Kidney (tissue), 14 donors: Measurements from ENCODE around the gene BCL6. TPM values are rescaled to one million over a fixed set of nuclear protein-coding genes. Genes with fewer than 3 reads are reported as not detected.

Source experiments
- DNase-seq, 5 donors: peaks; one replicate each; pipeline ENCODE4 v3.0.0-alpha.2; 2013 to 2020
- FAIRE-seq: peaks from 2 replicates; lab custom pipeline; 2012; peaks lifted over from hg19 to GRCh38; lab: Jason Lieb, UNC
- H3K27ac ChIP-seq, 2 donors: one replicate each; pipeline ENCODE4 v1.7.0; 2013; ENCODE audit warnings: low read depth in 2 of 2, low read length in 2 of 2, inconsistent platforms in 1 of 2
- H3K27me3 ChIP-seq: one replicate; pipeline ENCODE4 v1.7.1; 2013; ENCODE audit warnings: low read length, inconsistent platforms; ENCODE audit not compliant: control insufficient read depth, insufficient read depth
- H3K36me3 ChIP-seq, 3 donors: one replicate each; pipeline versions ENCODE4 v1.7.0 to v1.7.1; 2013; ENCODE audit warnings: low read length in 3 of 3, control low read depth in 1 of 3, inconsistent platforms in 1 of 3; ENCODE audit not compliant: insufficient read depth in 3 of 3, control insufficient read depth in 2 of 3
- H3K4me1 ChIP-seq, 3 donors: one replicate each; pipeline versions ENCODE4 v1.7.0 to v1.7.1; 2013; ENCODE audit warnings: low read length in 3 of 3, inconsistent platforms in 1 of 3, low read depth in 1 of 3; ENCODE audit not compliant: control insufficient read depth in 2 of 3, insufficient read depth in 2 of 3
- H3K4me3 ChIP-seq, 3 donors: one replicate each; pipeline versions ENCODE4 v1.7.0 to v1.8.1; 2013; ENCODE audit warnings: low read length in 3 of 3, control low read depth in 1 of 3, inconsistent platforms in 1 of 3
- H3K9ac ChIP-seq, 3 donors: one replicate each; pipeline versions ENCODE4 v1.7.0 to v1.7.1; 2013; ENCODE audit warnings: low read length in 3 of 3, control low read depth in 1 of 3, inconsistent platforms in 1 of 3
- H3K9me3 ChIP-seq, 3 donors: one replicate each; pipeline versions ENCODE4 v1.7.0 to v1.7.1; 2013; ENCODE audit warnings: low read length in 3 of 3, control low read depth in 1 of 3, inconsistent platforms in 1 of 3; ENCODE audit not compliant: control insufficient read depth in 2 of 3, insufficient read depth in 1 of 3
- CTCF ChIP-seq: IDR thresholded peaks from 3 replicates; pipeline ENCODE4 v1.5.1; 2012; ENCODE audit warnings: mild to moderate bottlenecking, moderate library complexity, borderline replicate concordance; ENCODE audit not compliant: insufficient read depth; ENCODE audit errors: extremely low read depth
- intact Hi-C: fragments of 100-400 bp; cut with DNase I; formaldehyde crosslinking; loops from one replicate; pipeline ENCODE4 v1.11.1; 2022
- polyA plus RNA-seq: library from polyadenylated mRNA; stranded (reverse); fragments of 350-450 nt; fragmentation: Illumina TruSeq; extraction: RNeasy Lipid Tissue Mini Kit (QIAGEN cat#74804); gene quantifications from one replicate; pipeline ENCODE4 v1.2.3, GENCODE V29; 2014; ENCODE audit warnings: low read depth, low replicate concordance; ENCODE audit not compliant: insufficient read depth
- total RNA-seq: library from RNA; stranded (reverse); fragmentation: NEBNext Ultra II Directional; extraction: Animal tissue kit (Norgen Biotek cat#: 25700); gene quantifications from one replicate; pipeline ENCODE4 v1.2.1, GENCODE V29; 2021
- donor health status: control.
- donor health status: control.
- donor health status: control.
- donor health status: control.
- donor health status: control.
- donor health status: DM: yes; HTN: yes; CAD: no.
- donor health status: Normal renal cell carcinoma (clear cell type).

The BCL6 gene
- total and polyA plus RNA-seq, 2 donors from 2014 or later: 7.3 to 110 TPM

GRCh38 chr3:187773233-187774184 is 28.2 kb upstream of the BCL6 start:
- Histone ChIP-seq H3K36me3 (no peaks in the 10 kb centered on the region), H3K9me3 (no peaks in the 10 kb centered on the region), H3K27ac (no peak overlapping the region), H3K4me3 (no peak overlapping the region), H3K4me1 (peaks cover 0 to 4% (median 0%) of the 10 kb centered on the region in 3 donors), H3K27me3 (no peaks in the 10 kb centered on the region), H3K9ac (no peak overlapping the region)
- TF ChIP-seq CTCF: no peak
- intact Hi-C loops: no loop called here
- no peak for DNase-seq
- no peak for FAIRE-seq

DNA sequence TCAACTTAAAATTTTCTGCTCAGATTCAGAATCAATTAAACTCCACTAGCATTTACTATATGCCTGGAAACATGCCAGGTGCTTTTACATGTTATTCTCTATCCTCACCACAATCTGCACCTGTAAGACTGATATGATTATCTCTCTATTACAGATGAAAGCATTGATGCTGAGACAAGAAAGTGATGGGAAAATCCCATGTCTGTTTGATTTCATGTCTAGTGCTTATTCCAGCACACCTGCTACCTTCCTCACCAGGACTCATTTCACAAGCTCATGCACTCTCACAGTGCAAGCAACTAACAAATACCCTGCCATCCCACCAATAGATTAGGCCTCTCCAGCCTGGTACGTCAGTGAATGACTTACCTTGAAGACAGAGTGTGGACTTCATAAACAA is 25.0 kb upstream of the BCL6 start:
- intact Hi-C loops: no loop called here
- no peaks in the 10 kb centered on the region for H3K27me3 ChIP-seq
- no peaks in the 10 kb centered on the region for H3K9me3 ChIP-seq
- DNase-seq: no peak
- no peak overlapping the region for H3K27ac ChIP-seq
- H3K4me3 ChIP-seq: no peak overlapping the region
- FAIRE-seq: no peak
- H3K36me3 ChIP-seq: no peaks in the 10 kb centered on the region
- no peak overlapping the region for H3K9ac ChIP-seq
- no peak for TF ChIP-seq CTCF
- peaks cover 0 to 4% (median 0%) of the 10 kb centered on the region in 3 donors for H3K4me1 ChIP-seq

GRCh38 chr3:187769771-187770170 is 24.5 kb upstream of the BCL6 start:
- no peak for DNase-seq
- H3K4me3 ChIP-seq: no peak overlapping the region
- intact Hi-C loops: no loop called here
- H3K36me3 ChIP-seq: no peaks in the 10 kb centered on the region
- H3K27ac ChIP-seq: no peak overlapping the region
- H3K9ac ChIP-seq: no peak overlapping the region
- TF ChIP-seq CTCF: no peak
- H3K4me1 ChIP-seq: peaks cover 0 to 4% (median 0%) of the 10 kb centered on the region in 3 donors
- H3K9me3 ChIP-seq: no peaks in the 10 kb centered on the region
- no peaks in the 10 kb centered on the region for H3K27me3 ChIP-seq
- no peak for FAIRE-seq
